ENCODE measurements around the gene TNFRSF4. TPM values are rescaled to one million over a fixed set of nuclear protein-coding genes. Genes with fewer than 3 reads are reported as not detected.
A peak's percentile ranks its signal among the peaks of the same experiment; 100 is the strongest.

The TNFRSF4 gene
- total and polyA plus RNA-seq, 2 of the 8 experiments (the other 6 are each of a cell fraction or from before 2014, with no cell fraction given) = 0.06 TPM; not detected in 1

- H3K27ac ChIP-seq (ENCODE audit: low read depth, low read length) = no peak overlapping the region
- H3K4me3 ChIP-seq (ENCODE audit: extremely low read depth in 1 of 4, insufficient read depth in 2 of 4, low read depth in 3 of 4, low read length in 4 of 4) = no peak overlapping the region
- H3K36me3 ChIP-seq (ENCODE audit: control insufficient read depth in 2 of 4, insufficient read depth in 4 of 4, low read length in 3 of 4) = no peaks in the 10 kb centered on the region
- H3K14ac ChIP-seq (ENCODE audit: insufficient read length) = no peak overlapping the region
- H2BK5ac ChIP-seq (ENCODE audit: low read depth, low read length) = no peak overlapping the region
- no peaks in the 10 kb centered on the region for H3K79me2 ChIP-seq (ENCODE audit: control insufficient read depth in 1 of 2, insufficient read depth in 2 of 2, low read length in 2 of 2)
- ChIA-PET POLR2A (ENCODE audit: partially characterized antibody) (interaction anchor here (1.0 to 1.3 kb wide), 2 partner anchors 12 to 17 kb away, joined by 3 to 4 read pairs; no protein-coding TSS in a partner anchor), CTCF (ENCODE audit: partially characterized antibody) (no interaction called here)
- H2BK120ac ChIP-seq (replicated peaks; ENCODE audit: low read depth, low read length) = no peak overlapping the region
- DNase-seq (ENCODE audit: low read depth in 1 of 2, low spot score in 2 of 2) (peak in 1 of 2 experiments; percentile 43), FAIRE-seq (no peak)
- peaks cover 0 to 4% of the 10 kb centered on the region in 2 experiments for H4K20me1 ChIP-seq (replicated peaks in 1 of 2; ENCODE audit: control insufficient read depth in 1 of 2, insufficient read depth in 2 of 2, low read length in 2 of 2)
- H4K8ac ChIP-seq (ENCODE audit: extremely low read depth, insufficient read depth, low read length) = no peak overlapping the region; the same call in 1 of the 2 replicates
- no peak overlapping the region for H3K23ac ChIP-seq (ENCODE audit: insufficient read length)
- no peaks in the 10 kb centered on the region for H3K79me1 ChIP-seq (ENCODE audit: low read depth, low read length)
- 90% methylated on average over 16 of the region's 21 CpGs; no CpG with 5 or more reads in 1 of the 2 experiments for WGBS, 2 experiments (ENCODE audit: extremely low coverage in 1 of 2, insufficient coverage in 1 of 2, insufficient read length in 1 of 2, insufficient replicate concordance in 2 of 2, low coverage in 1 of 2, low lambda C conversion rate in 2 of 2, missing lambda C conversion rate in 1 of 2)
- H2BK20ac ChIP-seq (ENCODE audit: low read length) = no peak overlapping the region
- H2AK5ac ChIP-seq (ENCODE audit: low read depth, low read length) = no peak overlapping the region
- H3K9ac ChIP-seq (replicated peaks in 1 of 4; ENCODE audit: extremely low read depth in 1 of 4, low read depth in 3 of 4, low read length in 3 of 4) = no peak overlapping the region
- no peaks in the 10 kb centered on the region for H3K9me3 ChIP-seq (ENCODE audit: insufficient read depth in 2 of 2, low read depth in 1 of 2, low read length in 1 of 2)
- H3K4me2 ChIP-seq (ENCODE audit: insufficient read depth in 1 of 2, low read depth in 2 of 2, low read length in 2 of 2) = no peak overlapping the region
- no peak overlapping the region for H2BK15ac ChIP-seq (ENCODE audit: low read length)
- H3K27me3 ChIP-seq (replicated peaks in 1 of 4; ENCODE audit: control insufficient read depth in 3 of 4, extremely low read depth in 1 of 4, insufficient read depth in 3 of 4, low read length in 3 of 4) = peaks cover 0 to 1% (median 0%) of the 10 kb centered on the region in 4 experiments; a peak in 1 of 7 replicates
- no peak overlapping the region for H2AFZ ChIP-seq (ENCODE audit: low read length)
- peaks cover under 1% of the 10 kb centered on the region; the same call in 1 of the 2 replicates for H3K23me2 ChIP-seq (ENCODE audit: low read depth, low read length)
- H4K91ac ChIP-seq (replicated peaks; ENCODE audit: insufficient read length, low read length) = no peak overlapping the region
- H4K5ac ChIP-seq (ENCODE audit: insufficient read length, low read depth, low read length) = no peak overlapping the region
- H3K56ac ChIP-seq (replicated peaks; ENCODE audit: insufficient read length, low read depth, low read length) = no peak overlapping the region
- no peak overlapping the region; the same call in 1 of the 2 replicates for H3K18ac ChIP-seq (ENCODE audit: extremely low read depth, low read length)
- no peak overlapping the region for H3K4ac ChIP-seq (replicated peaks; ENCODE audit: insufficient read length, low read depth, low read length)
- peaks cover 0 to 2% (median 1%) of the 10 kb centered on the region in 4 experiments; a peak in 6 of 7 replicates for H3K4me1 ChIP-seq (replicated peaks in 1 of 4; ENCODE audit: control insufficient read depth in 3 of 4, insufficient read depth in 4 of 4, low read length in 3 of 4)
- H2BK12ac ChIP-seq (ENCODE audit: low read depth, low read length) = no peak overlapping the region
- no peak for TF ChIP-seq RNF2 (IDR thresholded peaks at IDR 0.05; ENCODE audit: borderline replicate concordance, low read depth, low read length, missing control alignments, poor library complexity, severe bottlenecking)
- TF ChIP-seq BRCA1 (IDR thresholded peaks at IDR 0.05; ENCODE audit: low read depth, low read length) = no peak
- no peak for TF ChIP-seq SP2 (IDR thresholded peaks at IDR 0.05; ENCODE audit: low read length)
- TF ChIP-seq NANOG (IDR thresholded peaks at IDR 0.05; ENCODE audit: insufficient read depth, low read depth, low read length, poor library complexity, severe bottlenecking) = no peak
- no peak for TF ChIP-seq SUZ12 (IDR thresholded peaks at IDR 0.05; ENCODE audit: low read length)
- TF ChIP-seq EZH2 (IDR thresholded peaks at IDR 0.05; ENCODE audit: low read depth, low read length, severe bottlenecking) = no peak
- TF ChIP-seq MAFK (IDR thresholded peaks at IDR 0.05; ENCODE audit: low read depth, low read length) = no peak
- TF ChIP-seq TEAD4 (IDR thresholded peaks at IDR 0.05; ENCODE audit: low read depth, low read length) = no peak
- no peak for TF ChIP-seq RXRA (IDR thresholded peaks at IDR 0.05; ENCODE audit: insufficient read depth, low read depth, low read length)
- TF ChIP-seq KDM5A (IDR thresholded peaks at IDR 0.05; ENCODE audit: low read length) = no peak
- TF ChIP-seq, protein P1, sequence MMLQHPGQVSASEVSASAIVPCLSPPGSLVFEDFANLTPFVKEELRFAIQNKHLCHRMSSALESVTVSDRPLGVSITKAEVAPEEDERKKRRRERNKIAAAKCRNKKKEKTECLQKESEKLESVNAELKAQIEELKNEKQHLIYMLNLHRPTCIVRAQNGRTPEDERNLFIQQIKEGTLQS (IDR thresholded peaks at IDR 0.05; ENCODE audit: insufficient read depth, low read depth, low read length) = no peak
- no peak for TF ChIP-seq CHD1 (IDR thresholded peaks at IDR 0.05; ENCODE audit: low read depth, low read length)
Observed at GRCh38 chr1:1181938-1182410, 32.0 kb downstream of the TNFRSF4 start.
